PC-9 (cell line): ENCODE measurements around the gene CHSY1. TPM values are rescaled to one million over a fixed set of nuclear protein-coding genes. Genes with fewer than 3 reads are reported as not detected.
A peak's percentile ranks its signal among the peaks of the same experiment; 100 is the strongest.

Experiments used
- BruUV-seq: library from RNA; stranded (reverse); fragments of 400-500 nt; replicated peaks from 2 replicates; lab custom pipeline; 2021; lab: Mats Ljungman, UMichigan
- CTCF ChIA-PET: fragments of 300-600 bp; sonication (Branson Sonifier 250); formaldehyde crosslinking; loops from one replicate; lab custom pipeline; 2022; ENCODE audit warnings: antibody characterized with exemption; lab: Charles Lee
- POLR2A ChIA-PET: fragments of 300-600 bp; sonication (Branson Sonifier 250); formaldehyde crosslinking; loops from one replicate; lab custom pipeline; 2022; ENCODE audit warnings: antibody characterized with exemption; ENCODE audit not compliant: unreplicated experiment; lab: Charles Lee
- DNase-seq, 2 experiments: peaks; one replicate each; pipeline versions ENCODE4 v3.0.0 to v3.0.0-alpha.2; 2015 to 2022; ENCODE audit warnings: mixed read lengths in 1 of 2
- H2AFZ ChIP-seq: fragments of 200-600 bp; sonication (generic); 2 replicates; pipeline ENCODE4 v1.8.1; 2017; ENCODE audit warnings: antibody characterized with exemption
- H3F3A ChIP-seq: fragments of 200-600 bp; sonication (generic); 2 replicates; pipeline ENCODE4 v1.8.1; 2017; ENCODE audit warnings: antibody characterized with exemption, mild to moderate bottlenecking, low read depth; ENCODE audit not compliant: insufficient read depth
- H3K27ac ChIP-seq: fragments of 200-600 bp; sonication (generic); 2 replicates; pipeline ENCODE4 v1.6.1; 2016; ENCODE audit warnings: mixed run types
- H3K27me3 ChIP-seq: fragments of 200-600 bp; sonication (generic); 2 replicates; pipeline ENCODE4 v1.6.1; 2016; ENCODE audit warnings: low read depth, mixed run types; ENCODE audit not compliant: insufficient read depth
- H3K36me3 ChIP-seq: fragments of 200-600 bp; sonication (generic); 2 replicates; pipeline ENCODE4 v1.6.1; 2016; ENCODE audit warnings: low read depth, mixed run types
- H3K4me1 ChIP-seq: fragments of 200-600 bp; sonication (generic); replicated peaks from 2 replicates; pipeline ENCODE4 v1.6.1; 2016; ENCODE audit warnings: mixed run types; ENCODE audit not compliant: insufficient read depth
- H3K4me2 ChIP-seq: fragments of 200-600 bp; sonication (generic); 2 replicates; pipeline ENCODE4 v1.6.1; 2017; ENCODE audit warnings: mixed run types
- H3K4me3 ChIP-seq: fragments of 200-600 bp; sonication (generic); 2 replicates; pipeline ENCODE4 v1.6.1; 2016; ENCODE audit warnings: mixed run types
- H3K79me2 ChIP-seq: fragments of 200-600 bp; sonication (generic); 2 replicates; pipeline ENCODE4 v1.6.1; 2017; ENCODE audit warnings: low read depth, mixed run types
- H3K9me2 ChIP-seq: fragments of 200-600 bp; sonication (generic); 2 replicates; pipeline ENCODE4 v1.8.1; 2017; ENCODE audit warnings: mild to moderate bottlenecking; ENCODE audit not compliant: insufficient read depth
- H3K9me3 ChIP-seq: fragments of 200-600 bp; sonication (generic); 2 replicates; pipeline ENCODE4 v1.8.1; 2016; ENCODE audit warnings: low read depth; ENCODE audit not compliant: insufficient read depth
- H4K20me1 ChIP-seq: fragments of 200-600 bp; sonication (generic); 2 replicates; pipeline ENCODE4 v1.8.1; 2017; ENCODE audit not compliant: insufficient read depth
- EZH2 ChIP-seq: fragments of 200-600 bp; sonication (generic); IDR thresholded peaks from 2 replicates; pipeline ENCODE4 v1.8.0; 2017; ENCODE audit warnings: antibody characterized with exemption, low read depth
- intact Hi-C: fragments of 100-400 bp; cut with micrococcal nuclease; formaldehyde crosslinking; loops from one replicate; pipeline ENCODE4 v1.10.0; 2022; ENCODE audit not compliant: unreplicated experiment
- total RNA-seq: library from RNA; stranded (reverse); gene quantifications from 2 replicates; pipeline ENCODE4 v1.2.3, GENCODE V29; 2021
- TF ChIP-seq, protein P1 (sequence below): fragments of 200-600 bp; sonication (generic); conservative IDR thresholded peaks from 2 replicates; pipeline ENCODE4 v1.6.1; 2017; ENCODE audit warnings: mixed run types, antibody characterized with exemption, mild to moderate bottlenecking, moderate library complexity

Gene CHSY1
- total RNA-seq, 1 experiment from 2014 or later = 10.7 TPM

DNA sequence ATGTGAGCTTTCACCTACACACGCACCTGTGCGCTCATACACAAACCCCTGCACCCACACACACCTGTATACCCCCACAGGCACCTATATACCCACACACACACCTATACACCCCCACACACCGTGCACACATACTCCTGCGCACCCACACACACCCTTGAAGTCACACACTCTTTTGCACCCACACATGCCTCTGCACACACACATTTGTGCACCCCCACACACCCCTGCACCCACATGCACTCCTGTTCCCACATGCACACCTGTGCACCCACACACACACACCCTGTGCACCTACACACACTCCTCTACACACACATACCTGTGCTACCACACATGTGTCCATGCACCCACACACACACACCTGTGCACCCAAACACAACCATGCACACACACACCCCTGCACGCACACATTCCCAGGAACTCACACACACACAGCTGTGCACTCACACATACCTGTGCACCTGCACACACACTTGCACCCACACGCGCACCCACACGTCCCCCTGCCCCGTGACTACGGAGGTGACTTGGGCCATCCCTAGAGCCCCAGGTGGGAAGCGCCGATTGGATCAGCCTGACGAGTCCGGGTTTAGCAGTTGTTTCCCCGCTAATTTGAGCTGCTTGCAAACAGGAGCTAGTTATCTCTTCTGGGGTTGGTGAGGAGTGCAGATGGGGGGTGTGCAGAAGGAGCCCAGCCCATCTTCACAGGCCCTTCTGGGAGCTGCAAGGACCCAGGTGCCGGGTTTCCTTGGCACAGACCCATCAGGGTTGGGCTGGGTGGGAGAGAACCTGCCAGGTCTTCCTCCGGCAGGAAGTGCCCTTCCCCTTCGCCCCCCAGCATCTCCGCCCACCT is 97.8 kb downstream of the CHSY1 start:
- no peaks in the 10 kb centered on the region for H3K4me1 ChIP-seq
- no peak overlapping the region for H3K27ac ChIP-seq
- H3F3A ChIP-seq = no peaks in the 10 kb centered on the region
- no peak overlapping the region for H3K4me3 ChIP-seq
- intact Hi-C loops = no loop called here
- H3K4me2 ChIP-seq = no peak overlapping the region
- H3K27me3 ChIP-seq = no peaks in the 10 kb centered on the region
- H2AFZ ChIP-seq = no peak overlapping the region
- TF ChIP-seq, protein P1, sequence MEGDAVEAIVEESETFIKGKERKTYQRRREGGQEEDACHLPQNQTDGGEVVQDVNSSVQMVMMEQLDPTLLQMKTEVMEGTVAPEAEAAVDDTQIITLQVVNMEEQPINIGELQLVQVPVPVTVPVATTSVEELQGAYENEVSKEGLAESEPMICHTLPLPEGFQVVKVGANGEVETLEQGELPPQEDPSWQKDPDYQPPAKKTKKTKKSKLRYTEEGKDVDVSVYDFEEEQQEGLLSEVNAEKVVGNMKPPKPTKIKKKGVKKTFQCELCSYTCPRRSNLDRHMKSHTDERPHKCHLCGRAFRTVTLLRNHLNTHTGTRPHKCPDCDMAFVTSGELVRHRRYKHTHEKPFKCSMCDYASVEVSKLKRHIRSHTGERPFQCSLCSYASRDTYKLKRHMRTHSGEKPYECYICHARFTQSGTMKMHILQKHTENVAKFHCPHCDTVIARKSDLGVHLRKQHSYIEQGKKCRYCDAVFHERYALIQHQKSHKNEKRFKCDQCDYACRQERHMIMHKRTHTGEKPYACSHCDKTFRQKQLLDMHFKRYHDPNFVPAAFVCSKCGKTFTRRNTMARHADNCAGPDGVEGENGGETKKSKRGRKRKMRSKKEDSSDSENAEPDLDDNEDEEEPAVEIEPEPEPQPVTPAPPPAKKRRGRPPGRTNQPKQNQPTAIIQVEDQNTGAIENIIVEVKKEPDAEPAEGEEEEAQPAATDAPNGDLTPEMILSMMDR = no peak
- TF ChIP-seq EZH2 = no peak
- no peak for DNase-seq
- no peaks in the 10 kb centered on the region for H3K9me2 ChIP-seq
- BruUV-seq = no TSS peak
- H4K20me1 ChIP-seq = no peaks in the 10 kb centered on the region
- H3K36me3 ChIP-seq = no peaks in the 10 kb centered on the region
- H3K79me2 ChIP-seq = no peaks in the 10 kb centered on the region
- POLR2A ChIA-PET = no interaction called here
- H3K9me3 ChIP-seq = no peaks in the 10 kb centered on the region
- CTCF ChIA-PET = interaction anchor here (0.6 kb wide), 1 partner anchor 242 kb away, joined by 3 read pairs; no protein-coding TSS in a partner anchor

DNA sequence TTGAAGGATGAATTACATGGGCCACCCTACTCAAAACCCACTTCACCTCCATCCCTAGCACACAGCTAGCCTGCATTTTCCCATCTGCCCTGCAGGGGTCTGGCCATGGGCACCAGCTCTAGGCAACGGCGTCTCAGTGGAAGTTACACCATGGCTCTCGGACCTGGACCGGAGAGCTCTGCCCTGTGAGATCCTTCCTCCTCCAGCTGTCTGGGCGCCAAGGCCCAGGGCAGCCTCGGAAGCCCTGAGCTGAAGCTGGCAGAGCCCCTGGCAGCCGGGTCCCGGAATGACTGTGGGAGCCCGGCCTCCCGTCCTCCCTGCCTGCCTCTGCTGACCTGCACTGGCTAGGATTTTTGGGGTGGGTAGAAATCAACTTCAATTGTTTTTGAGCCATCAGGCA is 98.9 kb downstream of the CHSY1 start:
- POLR2A ChIA-PET = no interaction called here
- DNase-seq = no peak

DNA sequence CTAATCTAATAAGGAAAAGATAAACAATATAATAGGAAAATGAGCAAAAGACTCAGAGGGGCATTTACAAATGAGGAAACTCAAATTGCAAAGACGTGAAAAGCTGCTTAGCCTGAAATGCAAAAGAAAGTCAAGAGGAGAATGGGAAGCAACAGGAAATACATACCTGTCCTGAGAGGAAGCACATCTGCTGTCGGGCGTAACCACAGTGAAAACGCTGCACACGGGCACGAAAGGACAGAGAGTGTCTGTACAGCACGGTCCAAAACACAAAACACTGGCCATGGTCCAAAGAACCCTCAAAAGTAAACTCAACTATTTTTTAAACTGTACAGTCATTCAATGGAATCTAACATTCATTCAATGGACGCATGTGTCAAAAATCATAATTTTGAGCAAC is 100.6 kb downstream of the CHSY1 start:
- Histone ChIP-seq H2AFZ (no peak overlapping the region), H4K20me1 (no peaks in the 10 kb centered on the region), H3K4me3 (no peak overlapping the region), H3K4me1 (no peaks in the 10 kb centered on the region), H3K4me2 (no peak overlapping the region), H3K79me2 (no peaks in the 10 kb centered on the region), H3K27me3 (no peaks in the 10 kb centered on the region), H3K27ac (no peak overlapping the region), H3K9me2 (no peaks in the 10 kb centered on the region), H3K9me3 (no peaks in the 10 kb centered on the region), H3F3A (no peaks in the 10 kb centered on the region), H3K36me3 (no peaks in the 10 kb centered on the region)
- DNase-seq = no peak
- intact Hi-C loops = no loop called here
- ChIA-PET POLR2A (no interaction called here), CTCF (no interaction called here)
- no TSS peak for BruUV-seq
- TF ChIP-seq EZH2 = no peak
- TF ChIP-seq, protein P1 = no peak

More for the DNA sequence above, 98.9 kb downstream of the CHSY1 start:
- intact Hi-C loops = no loop called here
- BruUV-seq = no TSS peak
- CTCF ChIA-PET = no interaction called here
- Histone ChIP-seq H3K27me3 (no peaks in the 10 kb centered on the region), H3K36me3 (no peaks in the 10 kb centered on the region), H3K9me3 (no peaks in the 10 kb centered on the region), H3K9me2 (no peaks in the 10 kb centered on the region), H3K4me2 (no peak overlapping the region), H3K27ac (no peak overlapping the region), H3K4me1 (no peaks in the 10 kb centered on the region), H3K79me2 (no peaks in the 10 kb centered on the region), H2AFZ (no peak overlapping the region), H3F3A (no peaks in the 10 kb centered on the region), H3K4me3 (no peak overlapping the region), H4K20me1 (no peaks in the 10 kb centered on the region)
- TF ChIP-seq, protein P1 = peak; percentile 54
- TF ChIP-seq EZH2 = no peak
